ENCODE measurements around the gene TULP1.

- no peak for TF ChIP-seq EZH2 (IDR thresholded peaks at IDR 0.05; ENCODE audit: insufficient read depth, poor library complexity, severe bottlenecking)
- no peak for TF ChIP-seq EZH2phosphoT487 (IDR thresholded peaks at IDR 0.05; ENCODE audit: insufficient read depth, low read depth)
These were observed 29.2 kb downstream of the TULP1 start for GRCh38 chr6:35483490-35483889.
